Activated CD8-positive, alpha-beta memory T cell treated with anti-CD3 and anti-CD28 coated beads, Interleukin-2, amount 10 ng/mL, durations not matched to agents 7 days and 5 days (primary cell): ENCODE data around the gene DDAH2. TPM values are rescaled to one million over a fixed set of nuclear protein-coding genes. Genes with fewer than 3 reads are reported as not detected.

Source experiments
- ATAC-seq: fragments of 150-1000 bp; cut with Tn5 transposase; one replicate; pipeline ENCODE4 v1.10.0; 2021; ENCODE audit warnings: moderate library complexity
- CTCF ChIA-PET: fragments of 350-600 bp; sonication (Branson Sonifier 250); formaldehyde crosslinking; loops from one replicate; lab custom pipeline; 2021; ENCODE audit warnings: antibody characterized with exemption; lab: Charles Lee
- DNase-seq: peaks from one replicate; pipeline ENCODE4 v3.0.0-alpha.2; 2020
- H3K27ac Mint-ChIP-seq: one replicate; pipeline ENCODE4 v1.8.0; 2021; ENCODE audit warnings: mild to moderate bottlenecking, mixed read lengths
- H3K27me3 Mint-ChIP-seq: one replicate; pipeline ENCODE4 v1.8.0; 2021; ENCODE audit warnings: mixed read lengths
- H3K36me3 Mint-ChIP-seq: one replicate; pipeline ENCODE4 v1.8.0; 2021; ENCODE audit warnings: mild to moderate bottlenecking, mixed read lengths
- H3K4me1 Mint-ChIP-seq: one replicate; pipeline ENCODE4 v1.8.0; 2021; ENCODE audit warnings: mixed read lengths
- H3K4me3 Mint-ChIP-seq: one replicate; pipeline ENCODE4 v1.8.0; 2021; ENCODE audit warnings: mild to moderate bottlenecking, moderate library complexity, mixed read lengths
- H3K9me3 Mint-ChIP-seq: one replicate; pipeline ENCODE4 v1.8.0; 2022; ENCODE audit warnings: low read depth, mixed read lengths
- microRNA-seq: library from miRNA; unstranded; fragments of <30 nt; microRNA quantifications from one replicate; pipeline ENCODE4 v1.2.0, GENCODE V29; 2022
- total RNA-seq, 2 experiments: library from RNA; stranded (reverse); gene quantifications; one replicate each; pipeline ENCODE4 v1.2.3, GENCODE V29; 2021

DDAH2 gene
- total RNA-seq, 2 experiments from 2014 or later = 13.6 to 23.4 TPM

GRCh38 chr6:31683591-31683990, 45.5 kb downstream of the DDAH2 start:
- Mint-ChIP-seq H3K4me3 (no peak overlapping the region), H3K27ac (no peak overlapping the region), H3K27me3 (no peaks in the 10 kb centered on the region), H3K36me3 (peaks cover 5% of the 10 kb centered on the region), H3K9me3 (no peaks in the 10 kb centered on the region), H3K4me1 (peaks cover 22% of the 10 kb centered on the region)
- ATAC-seq (no peak), DNase-seq (no peak)
- CTCF ChIA-PET = interaction anchor here (0.7 to 2.9 kb wide), 4 partner anchors 29 to 86 kb away, joined by 3 to 9 read pairs (median 6); no protein-coding TSS in a partner anchor

- Mint-ChIP-seq H3K27ac (peak overlapping the region; percentile 78), H3K27me3 (no peaks in the 10 kb centered on the region), H3K4me3 (peak overlapping the region; percentile 71), H3K4me1 (peaks cover 34% of the 10 kb centered on the region), H3K9me3 (no peaks in the 10 kb centered on the region), H3K36me3 (no peaks in the 10 kb centered on the region)
- DNase-seq = peak; percentile 57
- CTCF ChIA-PET = interaction anchor here (0.7 to 2.3 kb wide), 25 partner anchors 10 to 277 kb away, joined by 3 to 28 read pairs (median 4); partner anchors contain the start of genes ABHD16A, HSPA1B, MSH5 and NELFE
- peak; percentile 70 for ATAC-seq
These were observed 47.9 kb downstream of the DDAH2 start for GRCh38 chr6:31681135-31681671.

- DNase-seq (peak; percentile 80), ATAC-seq (peak; percentile 78)
- Mint-ChIP-seq H3K27ac (peak within 1 kb of the TSS; percentile 78), H3K4me1 (peaks cover 34% of the 10 kb centered on the region), H3K36me3 (no peaks in the 10 kb centered on the region), H3K9me3 (no peaks in the 10 kb centered on the region), H3K4me3 (peak within 1 kb of the TSS; percentile 71), H3K27me3 (no peaks in the 10 kb centered on the region)
- CTCF ChIA-PET = interaction anchor here (0.6 to 2.3 kb wide), 27 partner anchors 9 to 278 kb away, joined by 3 to 28 read pairs (median 4); partner anchors contain the start of genes ABHD16A, HSPA1B, MSH5 and NELFE
These were observed 48.6 kb downstream of the DDAH2 start, which contains the start of gene LY6G5C for GRCh38 chr6:31680226-31681134. Gene LY6G5C, minus strand, starts transcription at chr6:31681067. Its CDS starts 694 bp downstream, at chr6:31680373.

- Mint-ChIP-seq H3K4me1 (peaks cover 34% of the 10 kb centered on the region), H3K4me3 (no peak overlapping the region), H3K27ac (no peak overlapping the region), H3K9me3 (no peaks in the 10 kb centered on the region), H3K36me3 (peaks cover 4% of the 10 kb centered on the region), H3K27me3 (no peaks in the 10 kb centered on the region)
- DNase-seq = no peak
- no peak for ATAC-seq
- CTCF ChIA-PET = interaction anchor here (0.8 to 1.3 kb wide), 4 partner anchors 60 to 186 kb away, joined by 3 to 6 read pairs (median 4); no protein-coding TSS in a partner anchor
These were observed 51.1 kb downstream of the DDAH2 start for GRCh38 chr6:31677955-31678354.

Small RNAs within 50 kb of the gene (microRNA-seq; reads per million reads assigned to microRNA genes)
- gene MIR4646 = not detected

Other genes starting within 250 kb of the DDAH2 start
- gene MICB, start 231.2 kb downstream of the DDAH2 start, total RNA-seq = 10 to 100 TPM; 44.1 to 63.8 TPM
- gene MCCD1, start 200.3 kb downstream of the DDAH2 start, total RNA-seq = not detected
- 100 to 1,000 TPM; 495 to 503 TPM for gene DDX39B, start 187.3 kb downstream of the DDAH2 start, total RNA-seq
- 1 to 10 TPM; 1.0 to 3.8 TPM for gene ATP6V1G2, start 182.7 kb downstream of the DDAH2 start, total RNA-seq
- 10 to 100 TPM; 13.6 to 16.2 TPM for gene NFKBIL1, start 181.7 kb downstream of the DDAH2 start, total RNA-seq
- gene LTA, start 157.0 kb downstream of the DDAH2 start, total RNA-seq = 10 to 100 TPM; 21.8 to 70.0 TPM
- gene TNF, start 153.7 kb downstream of the DDAH2 start, total RNA-seq = 10 to 100 TPM; 58.8 to 65.1 TPM
- 100 to 1,000 TPM; 608 to 839 TPM for gene LTB, start 146.9 kb downstream of the DDAH2 start, total RNA-seq
- gene LST1, start 143.0 kb downstream of the DDAH2 start, total RNA-seq = 100 to 1,000 TPM in 1 of 2 experiments, 10 to 100 TPM in 1; 71.6 to 109 TPM
- gene NCR3, start 136.3 kb downstream of the DDAH2 start, total RNA-seq = 100 to 1,000 TPM; 137 to 152 TPM
- 10 to 100 TPM; 47.4 to 63.4 TPM for gene AIF1, start 114.1 kb downstream of the DDAH2 start, total RNA-seq
- 100 to 1,000 TPM; 265 to 286 TPM for gene PRRC2A, start 108.6 kb downstream of the DDAH2 start, total RNA-seq
- gene BAG6, start 76.6 kb downstream of the DDAH2 start, total RNA-seq = 100 to 1,000 TPM; 243 to 245 TPM
- gene APOM, start 73.4 kb downstream of the DDAH2 start, total RNA-seq = 1 to 10 TPM; 1.9 to 3.7 TPM
- gene C6orf47, start 68.5 kb downstream of the DDAH2 start, total RNA-seq = 10 to 100 TPM; 24.7 to 27.2 TPM
- 10 to 100 TPM; 34.9 to 41.6 TPM for gene GPANK1, start 64.3 kb downstream of the DDAH2 start, total RNA-seq
- 100 to 1,000 TPM; 206 to 236 TPM for gene CSNK2B, start 63.2 kb downstream of the DDAH2 start, total RNA-seq
- 10 to 100 TPM; 16.1 to 25.0 TPM for gene LY6G5B, start 59.3 kb downstream of the DDAH2 start, total RNA-seq
- gene LY6G5C, start 48.2 kb downstream of the DDAH2 start, total RNA-seq = 1 to 10 TPM; 2.6 to 3.8 TPM
- gene ABHD16A, start 26.0 kb downstream of the DDAH2 start, total RNA-seq = 10 to 100 TPM; 49.0 to 56.7 TPM
- gene LY6G6F, start 22.4 kb downstream of the DDAH2 start, total RNA-seq = not detected
- not detected for gene LY6G6D, start 14.0 kb downstream of the DDAH2 start, total RNA-seq
- not detected for gene LY6G6C, start 7.6 kb downstream of the DDAH2 start, total RNA-seq
- gene MPIG6B, start 5.9 kb downstream of the DDAH2 start, total RNA-seq = under 1 TPM; 0.20 to 0.33 TPM
- 100 to 1,000 TPM; 544 to 561 TPM for gene CLIC1, start 7.2 kb upstream of the DDAH2 start, total RNA-seq
- 100 to 1,000 TPM in 1 of 2 experiments, 10 to 100 TPM in 1; 75.6 to 109 TPM for gene MSH5, start 10.7 kb upstream of the DDAH2 start, total RNA-seq
- 10 to 100 TPM; 12.8 to 19.2 TPM for gene SAPCD1, start 33.4 kb upstream of the DDAH2 start, total RNA-seq
- gene VWA7, start 48.0 kb upstream of the DDAH2 start, total RNA-seq = 1 to 10 TPM; 5.7 to 6.4 TPM
- 100 to 1,000 TPM; 107 to 140 TPM for gene VARS1, start 66.5 kb upstream of the DDAH2 start, total RNA-seq
- 100 to 1,000 TPM; 124 to 129 TPM for gene LSM2, start 77.7 kb upstream of the DDAH2 start, total RNA-seq
- 1 to 10 TPM; 2.9 to 3.1 TPM for gene HSPA1L, start 86.0 kb upstream of the DDAH2 start, total RNA-seq
- 100 to 1,000 TPM; 124 to 137 TPM for gene HSPA1A, start 86.2 kb upstream of the DDAH2 start, total RNA-seq
- 10 to 100 TPM; 64.6 to 71.6 TPM for gene HSPA1B, start 98.4 kb upstream of the DDAH2 start, total RNA-seq
- gene NEU1, start 133.5 kb upstream of the DDAH2 start, total RNA-seq = 10 to 100 TPM; 13.0 to 21.5 TPM
- not detected for gene SLC44A4, start 149.7 kb upstream of the DDAH2 start, total RNA-seq
- gene EHMT2, start 168.4 kb upstream of the DDAH2 start, total RNA-seq = 10 to 100 TPM; 78.7 to 79.0 TPM
- gene ZBTB12, start 172.8 kb upstream of the DDAH2 start, total RNA-seq = 1 to 10 TPM; 1.5 to 3.3 TPM
- gene C2, start 198.4 kb upstream of the DDAH2 start, total RNA-seq = under 1 TPM; 0.61 to 0.80 TPM
- gene CFB, start 216.8 kb upstream of the DDAH2 start, total RNA-seq = under 1 TPM in 1 of 2 experiments, not detected in 1; 0.12 TPM
- 10 to 100 TPM; 75.7 to 79.7 TPM for gene NELFE, start 229.7 kb upstream of the DDAH2 start, total RNA-seq
- gene SKIC2, start 229.9 kb upstream of the DDAH2 start, total RNA-seq = 10 to 100 TPM; 88.2 to 93.2 TPM
- gene DXO, start 242.8 kb upstream of the DDAH2 start, total RNA-seq = 10 to 100 TPM; 17.4 to 18.7 TPM